Activated CD4-positive, alpha-beta memory T cell treated with anti-CD3 and anti-CD28 coated beads for 36 hours (primary cell): ENCODE measurements around the gene CREB3L2. TPM values are rescaled to one million over a fixed set of nuclear protein-coding genes. Genes with fewer than 3 reads are reported as not detected.
"Not testable (repeated sequence)": the region's sequence is repeated elsewhere in the genome, so short reads cannot be mapped to it uniquely, and the experiment has no call there.

Experiments
- CTCF ChIA-PET: fragments of 350-600 bp; sonication (Branson Sonifier 250); formaldehyde crosslinking; loops from one replicate; lab custom pipeline; 2021; ENCODE audit warnings: antibody characterized with exemption, inconsistent platforms; lab: Charles Lee
- POLR2A ChIA-PET: fragments of 350-600 bp; sonication (Branson Sonifier 250); formaldehyde crosslinking; loops from one replicate; lab custom pipeline; 2021; ENCODE audit warnings: antibody characterized with exemption; lab: Charles Lee
- DNase-seq: peaks from one replicate; pipeline ENCODE4 v3.0.0-alpha.2; 2020
- H3K27ac Mint-ChIP-seq: one replicate; pipeline ENCODE4 v1.8.0; 2021; ENCODE audit warnings: mixed read lengths
- H3K27me3 Mint-ChIP-seq: one replicate; pipeline ENCODE4 v1.8.0; 2021; ENCODE audit warnings: mixed read lengths
- H3K36me3 Mint-ChIP-seq: one replicate; pipeline ENCODE4 v1.8.0; 2021; ENCODE audit warnings: mixed read lengths
- H3K4me1 Mint-ChIP-seq: one replicate; pipeline ENCODE4 v1.8.0; 2021; ENCODE audit warnings: low read depth, mixed read lengths
- H3K4me3 Mint-ChIP-seq: one replicate; pipeline ENCODE4 v1.8.0; 2021; ENCODE audit warnings: mild to moderate bottlenecking, mixed read lengths
- H3K9me3 Mint-ChIP-seq: one replicate; pipeline ENCODE4 v1.8.0; 2021; ENCODE audit warnings: mixed read lengths
- intact Hi-C: fragments of 100-400 bp; cut with micrococcal nuclease; formaldehyde crosslinking; loops from one replicate; pipeline ENCODE4 v1.15.1; 2023
- total RNA-seq, 2 experiments: library from RNA; stranded (reverse); gene quantifications; one replicate each; pipeline ENCODE4 v1.2.3, GENCODE V29; 2021

The CREB3L2 gene
- total RNA-seq, 2 experiments from 2014 or later, result 36.1 to 39.4 TPM

- H3K27ac Mint-ChIP-seq, result no peak overlapping the region
- ChIA-PET CTCF (no interaction called here), POLR2A (no interaction called here)
- H3K4me1 Mint-ChIP-seq, result peaks cover 4% of the 10 kb centered on the region
- peaks cover 7% of the 10 kb centered on the region for H3K9me3 Mint-ChIP-seq
- no peak for DNase-seq
- H3K27me3 Mint-ChIP-seq, result peaks cover 5% of the 10 kb centered on the region
- intact Hi-C loops, result no loop called here
- H3K4me3 Mint-ChIP-seq, result no peak overlapping the region
- no peaks in the 10 kb centered on the region for H3K36me3 Mint-ChIP-seq
Measured at GRCh38 chr7:138027100-138027499, 25.2 kb upstream of the CREB3L2 start.

GRCh38 chr7:138025215-138026186 is 23.6 kb upstream of the CREB3L2 start:
- H3K36me3 Mint-ChIP-seq, result no peaks in the 10 kb centered on the region
- ChIA-PET CTCF (interaction anchor here (1.5 kb wide), 1 partner anchor 24 kb away, joined by 5 read pairs; the partner anchor contains the start of gene CREB3L2), POLR2A (no interaction called here)
- intact Hi-C loops, result no loop called here
- peaks cover 4% of the 10 kb centered on the region for H3K4me1 Mint-ChIP-seq
- H3K27ac Mint-ChIP-seq, result no peak overlapping the region
- peaks cover 5% of the 10 kb centered on the region for H3K27me3 Mint-ChIP-seq
- H3K4me3 Mint-ChIP-seq, result no peak overlapping the region
- H3K9me3 Mint-ChIP-seq, result peaks cover 7% of the 10 kb centered on the region
- DNase-seq, result no peak

GRCh38 chr7:138024765-138025164 is 22.9 kb upstream of the CREB3L2 start:
- Mint-ChIP-seq H3K4me1 (peaks cover 4% of the 10 kb centered on the region), H3K27me3 (peaks cover 5% of the 10 kb centered on the region), H3K36me3 (no peaks in the 10 kb centered on the region), H3K4me3 (no peak overlapping the region), H3K27ac (no peak overlapping the region), H3K9me3 (peaks cover 7% of the 10 kb centered on the region)
- ChIA-PET CTCF (interaction anchor here (1.5 kb wide), 1 partner anchor 23 kb away, joined by 5 read pairs; the partner anchor contains the start of gene CREB3L2), POLR2A (no interaction called here)
- DNase-seq, result no peak
- intact Hi-C loops, result no loop called here

GRCh38 chr7:138024343-138024691 is 22.4 kb upstream of the CREB3L2 start:
- CTCF ChIA-PET, result interaction anchor here (1.0 to 1.5 kb wide), 3 partner anchors 13 to 368 kb away, joined by 3 to 5 read pairs (median 3); partner anchors contain the start of gene CREB3L2
- POLR2A ChIA-PET, result no interaction called here
- H3K4me1 Mint-ChIP-seq, result peaks cover 4% of the 10 kb centered on the region
- DNase-seq, result no peak
- H3K27me3 Mint-ChIP-seq, result peaks cover 5% of the 10 kb centered on the region
- no peaks in the 10 kb centered on the region for H3K36me3 Mint-ChIP-seq
- intact Hi-C loops, result no loop called here
- peaks cover 7% of the 10 kb centered on the region for H3K9me3 Mint-ChIP-seq
- H3K27ac Mint-ChIP-seq, result no peak overlapping the region
- H3K4me3 Mint-ChIP-seq, result no peak overlapping the region

GRCh38 chr7:138023618-138024342 is 21.9 kb upstream of the CREB3L2 start:
- intact Hi-C loops, result no loop called here
- H3K27me3 Mint-ChIP-seq, result peaks cover 4% of the 10 kb centered on the region
- DNase-seq, result no peak
- no peaks in the 10 kb centered on the region for H3K36me3 Mint-ChIP-seq
- CTCF ChIA-PET, result interaction anchor here (1.0 to 1.5 kb wide), 3 partner anchors 13 to 367 kb away, joined by 3 to 5 read pairs (median 3); partner anchors contain the start of gene CREB3L2
- POLR2A ChIA-PET, result no interaction called here
- H3K4me3 Mint-ChIP-seq, result no peak overlapping the region
- peaks cover 4% of the 10 kb centered on the region for H3K4me1 Mint-ChIP-seq
- H3K9me3 Mint-ChIP-seq, result peaks cover 7% of the 10 kb centered on the region
- no peak overlapping the region for H3K27ac Mint-ChIP-seq

- intact Hi-C loops, result no loop called here
- H3K9me3 Mint-ChIP-seq, result peaks cover 7% of the 10 kb centered on the region
- DNase-seq, result no peak
- H3K27ac Mint-ChIP-seq, result no peak overlapping the region
- POLR2A ChIA-PET, result no interaction called here
- H3K36me3 Mint-ChIP-seq, result no peaks in the 10 kb centered on the region
- CTCF ChIA-PET, result no interaction called here
- peaks cover 4% of the 10 kb centered on the region for H3K27me3 Mint-ChIP-seq
- no peak overlapping the region for H3K4me3 Mint-ChIP-seq
- peaks cover 4% of the 10 kb centered on the region for H3K4me1 Mint-ChIP-seq
Measured at GRCh38 chr7:138021889-138022288, 20.0 kb upstream of the CREB3L2 start.

GRCh38 chr7:138017992-138018391 is 16.1 kb upstream of the CREB3L2 start:
- no peaks in the 10 kb centered on the region for H3K4me1 Mint-ChIP-seq
- H3K27ac Mint-ChIP-seq, result no peak overlapping the region
- ChIA-PET POLR2A (no interaction called here), CTCF (interaction anchor here (0.7 to 3.1 kb wide), 3 partner anchors 10 to 723 kb away, joined by 3 to 24 read pairs (median 10); no protein-coding TSS in a partner anchor)
- H3K9me3 Mint-ChIP-seq, result no peaks in the 10 kb centered on the region
- peaks cover 4% of the 10 kb centered on the region for H3K27me3 Mint-ChIP-seq
- H3K4me3 Mint-ChIP-seq, result no peak overlapping the region
- intact Hi-C loops, result no loop called here
- no peaks in the 10 kb centered on the region for H3K36me3 Mint-ChIP-seq
- DNase-seq, result no peak

- H3K27ac Mint-ChIP-seq, result no peak overlapping the region
- H3K4me1 Mint-ChIP-seq, result no peaks in the 10 kb centered on the region
- DNase-seq, result no peak
- H3K9me3 Mint-ChIP-seq, result no peaks in the 10 kb centered on the region
- no peaks in the 10 kb centered on the region for H3K36me3 Mint-ChIP-seq
- no peak overlapping the region for H3K4me3 Mint-ChIP-seq
- H3K27me3 Mint-ChIP-seq, result no peaks in the 10 kb centered on the region
- intact Hi-C loops, result no loop called here
- ChIA-PET POLR2A (no interaction called here), CTCF (interaction anchor here (0.8 to 3.8 kb wide), 5 partner anchors 12 to 359 kb away, joined by 3 to 24 read pairs (median 9); partner anchors contain the start of gene CREB3L2)
Measured at GRCh38 chr7:138015096-138015495, 13.2 kb upstream of the CREB3L2 start.

GRCh38 chr7:138014686-138015085 is 12.8 kb upstream of the CREB3L2 start:
- CTCF ChIA-PET, result interaction anchor here (0.8 to 3.8 kb wide), 4 partner anchors 12 to 358 kb away, joined by 3 to 24 read pairs (median 14); partner anchors contain the start of gene CREB3L2
- H3K4me3 Mint-ChIP-seq, result no peak overlapping the region
- no peaks in the 10 kb centered on the region for H3K27me3 Mint-ChIP-seq
- no peak overlapping the region for H3K27ac Mint-ChIP-seq
- H3K36me3 Mint-ChIP-seq, result no peaks in the 10 kb centered on the region
- POLR2A ChIA-PET, result no interaction called here
- no peaks in the 10 kb centered on the region for H3K4me1 Mint-ChIP-seq
- DNase-seq, result no peak
- no peaks in the 10 kb centered on the region for H3K9me3 Mint-ChIP-seq
- intact Hi-C loops, result no loop called here

- POLR2A ChIA-PET, H3K27me3 Mint-ChIP-seq: not testable (repeated sequence)
Measured at GRCh38 chr7:138014201-138014600, 12.3 kb upstream of the CREB3L2 start.

GRCh38 chr7:138009350-138009653 is 7.4 kb upstream of the CREB3L2 start:
- no peak overlapping the region for H3K4me3 Mint-ChIP-seq
- no peak for DNase-seq
- H3K36me3 Mint-ChIP-seq, result no peaks in the 10 kb centered on the region
- no peak overlapping the region for H3K27ac Mint-ChIP-seq
- intact Hi-C loops, result no loop called here
- CTCF ChIA-PET, result interaction anchor here (0.6 to 15.3 kb wide), 22 partner anchors 9 to 729 kb away, joined by 3 to 433 read pairs (median 4); no protein-coding TSS in a partner anchor
- H3K27me3 Mint-ChIP-seq, result no peaks in the 10 kb centered on the region
- H3K4me1 Mint-ChIP-seq, result peaks cover 4% of the 10 kb centered on the region
- no peaks in the 10 kb centered on the region for H3K9me3 Mint-ChIP-seq
- POLR2A ChIA-PET, result no interaction called here

More at GRCh38 chr7:138014201-138014600, 12.3 kb upstream of the CREB3L2 start:
- H3K36me3 Mint-ChIP-seq, intact Hi-C loops, H3K4me1 Mint-ChIP-seq, H3K4me3 Mint-ChIP-seq, DNase-seq, H3K9me3 Mint-ChIP-seq, H3K27ac Mint-ChIP-seq: not testable (repeated sequence)
- CTCF ChIA-PET, result interaction anchor here (0.8 to 3.8 kb wide), 3 partner anchors 110 to 358 kb away, joined by 3 to 24 read pairs (median 6); no protein-coding TSS in a partner anchor
